Measurements from ENCODE around the gene ZNF200. TPM values are rescaled to one million over a fixed set of nuclear protein-coding genes. Genes with fewer than 3 reads are reported as not detected.

ZNF200 gene
- polyA plus RNA-seq, 1 of the 3 experiments (the other 2 are of a cell fraction), result 2.8 TPM

DNA sequence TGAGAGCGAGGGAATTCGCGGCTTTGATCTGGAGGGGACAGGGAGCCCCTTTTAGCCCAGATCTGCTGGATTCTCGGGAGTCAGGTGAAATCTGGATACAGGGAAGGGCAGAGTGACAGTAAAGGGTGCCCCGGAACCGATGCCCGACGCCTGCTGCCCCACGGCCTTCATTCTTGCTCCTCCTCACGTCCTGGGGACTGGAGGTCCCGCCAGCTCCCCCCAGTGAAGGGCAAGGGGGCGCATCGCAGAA lies 46.4 kb downstream of the ZNF200 start:
- Histone ChIP-seq H2AFZ (ENCODE audit: low read depth) (peak overlapping the region; percentile 100; the same call in 1 of the 2 replicates), H3F3A (replicated peaks; ENCODE audit: insufficient read depth) (peaks cover 12% of the 10 kb centered on the region), H3K9me2 (no peaks in the 10 kb centered on the region), H3K4me1 (ENCODE audit: control insufficient read depth in 1 of 2, insufficient read depth in 2 of 2, low read depth in 1 of 2, low read length in 1 of 2) (peaks cover 0 to 11% of the 10 kb centered on the region in 2 experiments; a peak in 2 of 4 replicates), H3K4me2 (peak overlapping the region; percentile 79), H3K27ac (ENCODE audit: low read depth in 2 of 2, low read length in 1 of 2) (no peak overlapping the region; a peak in 1 of 4 replicates), H3K9me3 (no peaks in the 10 kb centered on the region), H3K27me3 (ENCODE audit: insufficient read depth) (peaks cover 9% of the 10 kb centered on the region; the same call in 1 of the 2 replicates), H3K4me3 (ENCODE audit: low read depth in 2 of 2, low read length in 1 of 2) (peak overlapping the region; percentile 63 to 90), H3K36me3 (replicated peaks in 1 of 2; ENCODE audit: control insufficient read depth in 1 of 2, insufficient read depth in 2 of 2, low read length in 1 of 2) (no peaks in the 10 kb centered on the region), H4K20me1 (ENCODE audit: insufficient read depth) (no peaks in the 10 kb centered on the region), H3K79me2 (ENCODE audit: insufficient read depth) (no peaks in the 10 kb centered on the region), H3K9ac (peak overlapping the region; percentile 51)
- no peak for TF ChIP-seq FOXM1 (IDR thresholded peaks at IDR 0.05; ENCODE audit: low read depth)
- TF ChIP-seq, protein P1, sequence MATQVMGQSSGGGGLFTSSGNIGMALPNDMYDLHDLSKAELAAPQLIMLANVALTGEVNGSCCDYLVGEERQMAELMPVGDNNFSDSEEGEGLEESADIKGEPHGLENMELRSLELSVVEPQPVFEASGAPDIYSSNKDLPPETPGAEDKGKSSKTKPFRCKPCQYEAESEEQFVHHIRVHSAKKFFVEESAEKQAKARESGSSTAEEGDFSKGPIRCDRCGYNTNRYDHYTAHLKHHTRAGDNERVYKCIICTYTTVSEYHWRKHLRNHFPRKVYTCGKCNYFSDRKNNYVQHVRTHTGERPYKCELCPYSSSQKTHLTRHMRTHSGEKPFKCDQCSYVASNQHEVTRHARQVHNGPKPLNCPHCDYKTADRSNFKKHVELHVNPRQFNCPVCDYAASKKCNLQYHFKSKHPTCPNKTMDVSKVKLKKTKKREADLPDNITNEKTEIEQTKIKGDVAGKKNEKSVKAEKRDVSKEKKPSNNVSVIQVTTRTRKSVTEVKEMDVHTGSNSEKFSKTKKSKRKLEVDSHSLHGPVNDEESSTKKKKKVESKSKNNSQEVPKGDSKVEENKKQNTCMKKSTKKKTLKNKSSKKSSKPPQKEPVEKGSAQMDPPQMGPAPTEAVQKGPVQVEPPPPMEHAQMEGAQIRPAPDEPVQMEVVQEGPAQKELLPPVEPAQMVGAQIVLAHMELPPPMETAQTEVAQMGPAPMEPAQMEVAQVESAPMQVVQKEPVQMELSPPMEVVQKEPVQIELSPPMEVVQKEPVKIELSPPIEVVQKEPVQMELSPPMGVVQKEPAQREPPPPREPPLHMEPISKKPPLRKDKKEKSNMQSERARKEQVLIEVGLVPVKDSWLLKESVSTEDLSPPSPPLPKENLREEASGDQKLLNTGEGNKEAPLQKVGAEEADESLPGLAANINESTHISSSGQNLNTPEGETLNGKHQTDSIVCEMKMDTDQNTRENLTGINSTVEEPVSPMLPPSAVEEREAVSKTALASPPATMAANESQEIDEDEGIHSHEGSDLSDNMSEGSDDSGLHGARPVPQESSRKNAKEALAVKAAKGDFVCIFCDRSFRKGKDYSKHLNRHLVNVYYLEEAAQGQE (IDR thresholded peaks at IDR 0.05; ENCODE audit: low read depth, low read length), result no peak
- TF ChIP-seq, protein P2, sequence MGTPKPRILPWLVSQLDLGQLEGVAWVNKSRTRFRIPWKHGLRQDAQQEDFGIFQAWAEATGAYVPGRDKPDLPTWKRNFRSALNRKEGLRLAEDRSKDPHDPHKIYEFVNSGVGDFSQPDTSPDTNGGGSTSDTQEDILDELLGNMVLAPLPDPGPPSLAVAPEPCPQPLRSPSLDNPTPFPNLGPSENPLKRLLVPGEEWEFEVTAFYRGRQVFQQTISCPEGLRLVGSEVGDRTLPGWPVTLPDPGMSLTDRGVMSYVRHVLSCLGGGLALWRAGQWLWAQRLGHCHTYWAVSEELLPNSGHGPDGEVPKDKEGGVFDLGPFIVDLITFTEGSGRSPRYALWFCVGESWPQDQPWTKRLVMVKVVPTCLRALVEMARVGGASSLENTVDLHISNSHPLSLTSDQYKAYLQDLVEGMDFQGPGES (IDR thresholded peaks at IDR 0.05; ENCODE audit: low read depth, low read length), result no peak
- TF ChIP-seq GABPA (IDR thresholded peaks at IDR 0.05; ENCODE audit: low read depth), result no peak
- no peak for TF ChIP-seq YY1 (IDR thresholded peaks at IDR 0.05; ENCODE audit: low read depth)
- no peak for TF ChIP-seq USF1 (IDR thresholded peaks at IDR 0.05; ENCODE audit: borderline replicate concordance, low read depth)
- TF ChIP-seq, protein P3, sequence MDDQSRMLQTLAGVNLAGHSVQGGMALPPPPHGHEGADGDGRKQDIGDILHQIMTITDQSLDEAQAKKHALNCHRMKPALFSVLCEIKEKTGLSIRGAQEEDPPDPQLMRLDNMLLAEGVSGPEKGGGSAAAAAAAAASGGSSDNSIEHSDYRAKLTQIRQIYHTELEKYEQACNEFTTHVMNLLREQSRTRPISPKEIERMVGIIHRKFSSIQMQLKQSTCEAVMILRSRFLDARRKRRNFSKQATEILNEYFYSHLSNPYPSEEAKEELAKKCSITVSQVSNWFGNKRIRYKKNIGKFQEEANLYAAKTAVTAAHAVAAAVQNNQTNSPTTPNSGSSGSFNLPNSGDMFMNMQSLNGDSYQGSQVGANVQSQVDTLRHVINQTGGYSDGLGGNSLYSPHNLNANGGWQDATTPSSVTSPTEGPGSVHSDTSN (IDR thresholded peaks at IDR 0.05), result no peak
- TF ChIP-seq FOXJ3 (CRISPR knock-in tag; IDR thresholded peaks at IDR 0.05), result no peak
- no peak for TF ChIP-seq MXI1 (IDR thresholded peaks at IDR 0.05; ENCODE audit: low read depth, low read length)
- TF ChIP-seq GATA2 (CRISPR knock-in tag; IDR thresholded peaks at IDR 0.05), result no peak
- TF ChIP-seq FOSL2 (IDR thresholded peaks at IDR 0.05; ENCODE audit: borderline replicate concordance, low read depth), result no peak
- no peak for TF ChIP-seq NRF1 (IDR thresholded peaks at IDR 0.05; ENCODE audit: low read depth, low read length)
- TF ChIP-seq, protein P4, sequence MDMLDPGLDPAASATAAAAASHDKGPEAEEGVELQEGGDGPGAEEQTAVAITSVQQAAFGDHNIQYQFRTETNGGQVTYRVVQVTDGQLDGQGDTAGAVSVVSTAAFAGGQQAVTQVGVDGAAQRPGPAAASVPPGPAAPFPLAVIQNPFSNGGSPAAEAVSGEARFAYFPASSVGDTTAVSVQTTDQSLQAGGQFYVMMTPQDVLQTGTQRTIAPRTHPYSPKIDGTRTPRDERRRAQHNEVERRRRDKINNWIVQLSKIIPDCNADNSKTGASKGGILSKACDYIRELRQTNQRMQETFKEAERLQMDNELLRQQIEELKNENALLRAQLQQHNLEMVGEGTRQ (IDR thresholded peaks at IDR 0.05; ENCODE audit: borderline replicate concordance, low read depth, low read length), result no peak
- no peak for TF ChIP-seq NFIC (IDR thresholded peaks at IDR 0.05; ENCODE audit: borderline replicate concordance)
- no peak for TF ChIP-seq TEAD4 (IDR thresholded peaks at IDR 0.05; ENCODE audit: borderline replicate concordance, insufficient read depth)
- no peak for TF ChIP-seq RXRA (IDR thresholded peaks at IDR 0.05; ENCODE audit: borderline replicate concordance, low read depth)
- no peak for TF ChIP-seq ZBTB33 (IDR thresholded peaks at IDR 0.05; ENCODE audit: borderline replicate concordance, low read depth)
- TF ChIP-seq POLR2AphosphoS5 (IDR thresholded peaks at IDR 0.05; ENCODE audit: low read depth, low read length), result no peak
- no peak for TF ChIP-seq ELF1 (IDR thresholded peaks at IDR 0.05)
- TF ChIP-seq JUND (IDR thresholded peaks at IDR 0.05), result no peak
- DNase-seq, result no peak
- ChIA-PET POLR2A (no interaction called here), CTCF (interaction anchor here (0.9 to 3.1 kb wide), 6 partner anchors 22 to 130 kb away, joined by 3 to 10 read pairs (median 4); no protein-coding TSS in a partner anchor)
- WGBS (ENCODE audit: low lambda C conversion rate), result no CpG with 5 or more reads among the region's 13 CpGs
